H9 (cell line): ENCODE data around the gene ARID3A. TPM values are rescaled to one million over a fixed set of nuclear protein-coding genes. Genes with fewer than 3 reads are reported as not detected.

ENCODE experiments used
- DNase-seq: peaks from one replicate; pipeline ENCODE4 v3.0.0-alpha.2; 2017
- H2AFZ ChIP-seq: one replicate; pipeline ENCODE4 v1.6.1; 2013; ENCODE audit warnings: mild to moderate bottlenecking, low read length, control low read depth, moderate library complexity
- H2AK5ac ChIP-seq: 2 replicates; pipeline ENCODE4 v1.6.1; 2013; ENCODE audit warnings: low read length, control low read depth, mixed read lengths; ENCODE audit not compliant: insufficient read length
- H2BK120ac ChIP-seq: one replicate; pipeline ENCODE4 v1.6.1; 2013; ENCODE audit warnings: low read depth, mild to moderate bottlenecking, low read length, control low read depth, inconsistent platforms; ENCODE audit not compliant: poor library complexity, severe bottlenecking
- H2BK12ac ChIP-seq: 2 replicates; pipeline ENCODE4 v1.6.1; 2013; ENCODE audit warnings: low read length, control low read depth, mixed read lengths, low read depth; ENCODE audit not compliant: insufficient read length
- H2BK15ac ChIP-seq: 2 replicates; pipeline ENCODE4 v1.6.1; 2013; ENCODE audit warnings: low read depth, low read length, control low read depth
- H2BK20ac ChIP-seq: one replicate; pipeline ENCODE4 v1.6.1; 2013; ENCODE audit warnings: low read depth, mild to moderate bottlenecking, low read length, control low read depth, inconsistent platforms; ENCODE audit not compliant: poor library complexity, severe bottlenecking
- H2BK5ac ChIP-seq: 2 replicates; pipeline ENCODE4 v1.6.1; 2013; ENCODE audit warnings: low read length, control low read depth, mixed read lengths; ENCODE audit not compliant: insufficient read length
- H3K14ac ChIP-seq: 2 replicates; pipeline ENCODE4 v1.6.1; 2013; ENCODE audit warnings: low read length, control low read depth; ENCODE audit not compliant: insufficient read depth
- H3K18ac ChIP-seq: 2 replicates; pipeline ENCODE4 v1.6.1; 2013; ENCODE audit warnings: low read depth, mild to moderate bottlenecking, mixed read lengths, low read length, control low read depth; ENCODE audit not compliant: insufficient read length
- H3K23ac ChIP-seq: 2 replicates; pipeline ENCODE4 v1.6.1; 2013; ENCODE audit warnings: low read length, control low read depth, mixed read lengths, low read depth; ENCODE audit not compliant: insufficient read length
- H3K23me2 ChIP-seq: 2 replicates; pipeline ENCODE4 v1.6.1; 2013; ENCODE audit warnings: low read depth, mild to moderate bottlenecking, mixed read lengths, low read length, control low read depth; ENCODE audit not compliant: insufficient read length, poor library complexity, severe bottlenecking
- H3K27ac ChIP-seq: 2 replicates; pipeline ENCODE4 v1.5.1; 2013; ENCODE audit warnings: low read length, control low read depth, mixed read lengths, low read depth; ENCODE audit not compliant: insufficient read length
- H3K27me3 ChIP-seq: 2 replicates; pipeline ENCODE4 v1.6.1; 2013; ENCODE audit warnings: low read length, control low read depth, inconsistent platforms; ENCODE audit not compliant: insufficient read depth
- H3K4ac ChIP-seq: 2 replicates; pipeline ENCODE4 v1.6.1; 2013; ENCODE audit warnings: low read depth, mild to moderate bottlenecking, control low read depth, inconsistent platforms, low read length, moderate library complexity
- H3K4me1 ChIP-seq: 2 replicates; pipeline ENCODE4 v1.6.1; 2013; ENCODE audit warnings: low read length, control low read depth, inconsistent platforms; ENCODE audit not compliant: insufficient read depth
- H3K4me2 ChIP-seq: 2 replicates; pipeline ENCODE4 v1.6.1; 2013; ENCODE audit warnings: low read length, control low read depth, mixed read lengths; ENCODE audit not compliant: insufficient read length, insufficient read depth
- H3K56ac ChIP-seq: 2 replicates; pipeline ENCODE4 v1.6.1; 2013; ENCODE audit warnings: low read depth, mild to moderate bottlenecking, mixed read lengths, low read length, control low read depth; ENCODE audit not compliant: insufficient read length
- H3K79me1 ChIP-seq: 2 replicates; pipeline ENCODE4 v1.6.1; 2013; ENCODE audit warnings: low read depth, mild to moderate bottlenecking, moderate library complexity, low read length, control low read depth, inconsistent platforms; ENCODE audit not compliant: insufficient read depth, poor library complexity, severe bottlenecking
- H3K79me2 ChIP-seq: 2 replicates; pipeline ENCODE4 v1.6.1; 2013; ENCODE audit warnings: low read length, control low read depth, inconsistent platforms; ENCODE audit not compliant: insufficient read depth
- H3K9ac ChIP-seq: 2 replicates; pipeline ENCODE4 v1.6.1; 2013; ENCODE audit warnings: low read length, control low read depth, mixed read lengths; ENCODE audit not compliant: insufficient read length; ENCODE audit errors: extremely low read depth
- H3K9me3 ChIP-seq: one replicate; pipeline ENCODE4 v1.6.1; 2013; ENCODE audit warnings: low read depth, low read length, inconsistent platforms; ENCODE audit not compliant: control insufficient read depth
- H3T11ph ChIP-seq: one replicate; pipeline ENCODE4 v1.6.1; 2013; ENCODE audit warnings: mild to moderate bottlenecking, low read length, control low read depth, inconsistent platforms
- H4K20me1 ChIP-seq: one replicate; pipeline ENCODE4 v1.6.1; 2013; ENCODE audit not compliant: control insufficient read depth, insufficient read length, insufficient read depth
- H4K5ac ChIP-seq: 2 replicates; pipeline ENCODE4 v1.6.1; 2013; ENCODE audit warnings: low read depth, mild to moderate bottlenecking, mixed read lengths, low read length, control low read depth; ENCODE audit not compliant: insufficient read length
- H4K8ac ChIP-seq: replicated peaks from 2 replicates; pipeline ENCODE4 v1.6.1; 2013; ENCODE audit warnings: low read length, control low read depth, mixed read lengths, low read depth; ENCODE audit not compliant: insufficient read length
- H4K91ac ChIP-seq: 2 replicates; pipeline ENCODE4 v1.6.1; 2013; ENCODE audit warnings: low read depth, mild to moderate bottlenecking, moderate library complexity, mixed read lengths, low read length, control low read depth; ENCODE audit not compliant: insufficient read length
- H3K27ac Mint-ChIP-seq, 3 experiments: 2 replicates in 2 of 3; 3 replicates in 1 of 3; pipeline ENCODE4 v1.8.0; 2020 to 2021; ENCODE audit warnings: mixed read lengths in 3 of 3, mild to moderate bottlenecking in 1 of 3, moderate library complexity in 1 of 3
- H3K27me3 Mint-ChIP-seq: 2 replicates; pipeline ENCODE4 v1.8.0; 2021; ENCODE audit warnings: low read depth, mild to moderate bottlenecking, moderate library complexity, mixed read lengths
- H3K36me3 Mint-ChIP-seq, 3 experiments: 2 replicates in 2 of 3; 3 replicates in 1 of 3; pipeline ENCODE4 v1.8.0; 2020 to 2021; ENCODE audit warnings: low read depth in 3 of 3, mixed read lengths in 3 of 3; ENCODE audit not compliant: insufficient read depth in 1 of 3
- H3K4me1 Mint-ChIP-seq, 2 experiments: 2 replicates each; pipeline ENCODE4 v1.8.0; 2020; ENCODE audit warnings: mixed read lengths in 2 of 2
- H3K4me3 Mint-ChIP-seq, 2 experiments: 2 replicates in 1 of 2; 3 replicates in 1 of 2; pipeline ENCODE4 v1.8.0; 2020 to 2021; ENCODE audit warnings: mild to moderate bottlenecking in 2 of 2, mixed read lengths in 2 of 2, moderate library complexity in 1 of 2
- H3K9me3 Mint-ChIP-seq, 2 experiments: 2 replicates in 1 of 2; 3 replicates in 1 of 2; pipeline ENCODE4 v1.8.0; 2020; ENCODE audit warnings: mild to moderate bottlenecking in 2 of 2, mixed read lengths in 2 of 2, moderate library complexity in 1 of 2
- CTCF ChIP-seq: fragments of 200-600 bp; sonication (generic); conservative IDR thresholded peaks from 3 replicates; pipeline ENCODE4 v1.8.0; 2021; ENCODE audit warnings: antibody characterized with exemption, mild to moderate bottlenecking
- WGBS: extraction: QIAGEN DNeasy Blood & Tissue Kit; methylation state at CpG from one replicate; pipeline ENCODE4 v1.1.7; 2013; ENCODE audit warnings: missing lambda C conversion rate, low lambda C conversion rate, mixed read lengths; ENCODE audit not compliant: insufficient read length; ENCODE audit errors: extremely low coverage; 5-methylcytosine and 5-hydroxymethylcytosine counted together
- total RNA-seq: library from RNA; stranded (reverse); gene quantifications from 2 replicates; pipeline ENCODE4 v1.2.1, GENCODE V29; 2021

ARID3A gene
- total RNA-seq, 1 experiment from 2014 or later = 98.3 TPM

GRCh38 chr19:1000095-1000494, 74.3 kb downstream of the ARID3A start, which contains the start of gene GRIN3B:
Gene GRIN3B, plus strand, starts transcription at chr19:1000419. Its CDS starts 19 bp downstream, at chr19:1000438.
- no peak within 1 kb of the TSS for H3K27ac ChIP-seq

More at GRCh38 chr19:1000095-1000494, 74.3 kb downstream of the ARID3A start, which contains the start of gene GRIN3B:
- no peak within 1 kb of the TSS for H3K4ac ChIP-seq
- H3K79me2 ChIP-seq = 0 out of 2 replicates have a peak, but pooled peaks cover 2% of the 10 kb centered on the region
- H4K8ac ChIP-seq = no peak within 1 kb of the TSS
- H2BK5ac ChIP-seq = no peak within 1 kb of the TSS
- H4K20me1 ChIP-seq = peaks cover 4% of the 10 kb centered on the region
- H3K27me3 ChIP-seq = peaks cover 10% of the 10 kb centered on the region
- Mint-ChIP-seq H3K4me3 (peak within 1 kb of the TSS; percentile 45 to 78), H3K36me3 (peaks cover 0 to 1% (median 0%) of the 10 kb centered on the region in 3 experiments; a peak in 3 of 7 replicates), H3K27me3 (peaks cover 50% of the 10 kb centered on the region), H3K9me3 (no peaks in the 10 kb centered on the region; a peak in 1 of 5 replicates), H3K27ac (no peak within 1 kb of the TSS), H3K4me1 (peaks cover 5 to 10% of the 10 kb centered on the region in 2 experiments)
- TF ChIP-seq CTCF = peak; percentile 88
- H3K4me1 ChIP-seq = no peaks in the 10 kb centered on the region
- H3K79me1 ChIP-seq = no peaks in the 10 kb centered on the region
- H3K56ac ChIP-seq = no peak within 1 kb of the TSS
- H3K18ac ChIP-seq = no peak within 1 kb of the TSS
- H4K91ac ChIP-seq = no peak within 1 kb of the TSS
- H3K9me3 ChIP-seq = no peaks in the 10 kb centered on the region
- no peak within 1 kb of the TSS for H2BK20ac ChIP-seq
- H3K14ac ChIP-seq = no peak within 1 kb of the TSS
- no peak within 1 kb of the TSS for H4K5ac ChIP-seq
- WGBS = no CpG with 5 or more reads among the region's 43 CpGs
- no peak within 1 kb of the TSS for H2AK5ac ChIP-seq
- DNase-seq = peak; percentile 86
- H3K9ac ChIP-seq = no peak within 1 kb of the TSS
- H2BK15ac ChIP-seq = no peak within 1 kb of the TSS
- H3T11ph ChIP-seq = no peak within 1 kb of the TSS
- H2BK120ac ChIP-seq = no peak within 1 kb of the TSS
- peaks cover 10% of the 10 kb centered on the region for H3K23me2 ChIP-seq
- peak within 1 kb of the TSS; percentile 42 for H3K4me2 ChIP-seq
- no peak within 1 kb of the TSS for H3K23ac ChIP-seq
- no peak within 1 kb of the TSS for H2AFZ ChIP-seq
- H2BK12ac ChIP-seq = no peak within 1 kb of the TSS
